Activated T-cell treated with anti-CD3 and anti-CD28 coated beads for 4 hours (primary cell): ENCODE data around the gene DLL4.

Experiments used
- DNase-seq: peaks from one replicate; pipeline ENCODE4 v3.0.0-alpha.2; 2020

DLL4 gene

DNA sequence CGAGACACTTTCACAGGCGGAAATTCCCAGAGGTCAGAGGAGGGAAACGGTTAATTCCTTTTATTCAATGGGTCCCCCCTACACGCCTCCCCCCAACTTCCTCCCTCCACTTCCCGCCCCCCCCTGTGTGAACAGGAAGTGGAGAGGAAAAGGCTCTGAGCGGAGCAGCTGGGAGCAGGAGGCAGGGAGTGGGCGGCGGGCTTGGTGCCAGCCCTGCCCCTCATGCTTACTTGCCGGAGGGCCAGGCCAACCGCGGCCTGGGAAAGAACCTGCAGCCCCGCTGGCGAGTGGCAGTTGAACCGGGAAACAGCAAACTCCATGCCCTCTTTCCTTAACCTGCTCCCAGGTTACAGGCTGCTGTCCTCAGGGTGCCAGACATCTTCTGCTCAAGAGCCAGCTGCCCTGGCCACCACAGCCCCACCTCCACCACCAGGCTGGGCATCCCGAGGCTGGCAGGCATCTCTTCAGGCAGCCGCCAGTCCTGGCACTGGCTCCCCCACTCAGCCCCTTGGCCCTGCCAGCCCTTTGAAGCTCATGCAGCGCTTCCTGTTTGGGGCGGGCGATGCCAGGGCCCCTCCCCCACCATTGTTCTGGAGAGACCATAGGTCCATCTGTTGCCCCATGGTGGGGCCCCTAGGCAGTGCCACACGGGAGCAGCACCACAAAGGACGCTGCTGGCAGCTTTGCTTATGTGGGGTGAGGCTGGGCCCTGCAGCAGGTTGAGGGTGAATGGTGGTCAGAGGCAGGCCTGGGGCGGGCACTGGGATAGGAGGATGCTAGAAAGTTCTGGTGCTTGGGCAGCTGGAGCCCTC lies 21.9 kb upstream of the DLL4 start:
- DNase-seq: no peak

- DNase-seq: no peak
Observed at GRCh38 chr15:40908095-40908494, 21.0 kb upstream of the DLL4 start.

GRCh38 chr15:40909662-40910630 lies 19.2 kb upstream of the DLL4 start:
- no peak for DNase-seq

- DNase-seq: no peak
Observed at GRCh38 chr15:40911141-40911540, 18.0 kb upstream of the DLL4 start.

DNA sequence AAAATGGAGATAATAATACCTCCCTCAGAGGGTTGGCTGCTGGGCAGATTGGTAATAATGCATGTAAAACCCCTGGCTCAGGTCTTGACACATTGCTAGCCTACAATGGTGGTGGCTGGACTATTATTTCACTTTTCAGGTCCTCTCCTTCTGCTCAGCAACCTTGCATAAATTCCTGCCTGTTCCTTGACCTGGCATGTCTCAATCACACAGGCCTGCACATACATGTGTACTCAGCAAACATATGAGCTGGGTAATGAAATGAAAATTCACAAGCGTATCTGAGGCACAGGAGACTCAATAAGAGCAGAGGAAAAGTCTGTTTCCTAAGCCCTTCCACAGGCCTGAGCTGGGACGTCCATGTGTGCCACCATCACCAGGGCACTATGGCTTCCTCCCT lies 17.4 kb upstream of the DLL4 start:
- DNase-seq: no peak

DNA sequence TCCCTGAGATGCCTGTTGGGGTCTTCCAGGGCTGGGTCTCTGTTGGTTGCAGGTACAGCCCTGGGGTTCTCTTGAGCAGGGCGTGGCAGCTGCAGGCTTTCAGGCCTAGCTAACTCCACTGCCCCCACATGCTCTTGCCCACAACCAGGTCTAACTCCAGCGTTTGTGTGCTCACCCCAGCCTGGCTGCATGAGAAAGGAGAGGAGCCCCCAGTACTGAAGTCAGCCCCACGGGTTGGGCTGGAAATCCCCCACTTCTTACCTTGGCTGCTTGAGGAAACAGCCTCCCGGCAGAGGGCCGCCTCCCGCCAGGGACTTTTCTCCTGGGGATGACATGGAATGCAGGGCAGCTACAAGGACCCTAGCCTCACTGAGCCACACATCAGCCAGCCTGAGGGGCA lies 16.7 kb upstream of the DLL4 start:
- DNase-seq: no peak

DNA sequence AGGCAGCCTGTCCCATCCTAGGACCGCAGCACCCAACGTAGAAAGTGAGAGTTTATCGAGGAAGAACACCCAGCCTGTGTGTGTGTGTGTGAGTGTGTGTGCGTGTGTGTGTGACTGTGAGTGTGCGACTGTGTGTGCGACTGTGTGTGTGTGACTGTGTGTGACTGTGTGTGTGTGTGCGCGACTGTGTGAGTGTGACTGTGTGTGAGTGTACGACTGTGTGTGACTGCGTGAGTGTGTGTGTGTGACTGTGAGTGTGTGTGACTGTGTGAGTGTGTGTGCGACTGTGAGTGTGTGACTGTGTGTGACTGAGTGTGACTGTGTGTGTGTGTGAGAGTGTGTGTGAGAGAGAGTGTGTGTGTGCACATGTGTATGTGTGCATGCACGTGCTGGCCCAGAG lies 15.1 kb upstream of the DLL4 start:
- no peak for DNase-seq

GRCh38 chr15:40914486-40914885 lies 14.7 kb upstream of the DLL4 start:
- no peak for DNase-seq

- no peak for DNase-seq
Observed at GRCh38 chr15:40915116-40915661, 14.0 kb upstream of the DLL4 start.

DNA sequence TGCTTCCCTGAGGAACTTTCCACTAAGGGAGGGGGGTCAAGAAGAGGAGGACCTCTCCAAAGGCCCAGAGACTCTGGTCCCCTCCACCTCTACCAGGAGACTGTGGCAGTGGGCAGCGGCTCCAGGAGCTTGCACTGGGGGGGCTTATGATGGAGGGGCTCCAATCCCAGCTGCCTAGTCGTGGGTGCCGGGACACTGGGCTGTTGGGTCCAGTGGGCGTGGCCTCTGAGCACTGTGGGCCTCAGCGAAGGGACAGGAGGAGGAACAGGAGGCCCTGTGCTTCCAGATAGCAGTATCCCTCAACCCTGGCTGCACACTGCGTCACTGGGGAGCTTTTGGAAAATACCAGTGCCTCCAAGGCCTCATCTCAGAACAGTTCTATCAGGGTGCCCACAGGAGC lies 13.5 kb upstream of the DLL4 start:
- DNase-seq: no peak

GRCh38 chr15:40917585-40917984 lies 11.6 kb upstream of the DLL4 start:
- no peak for DNase-seq

GRCh38 chr15:40918146-40918798 lies 10.9 kb upstream of the DLL4 start:
- DNase-seq: no peak

DNA sequence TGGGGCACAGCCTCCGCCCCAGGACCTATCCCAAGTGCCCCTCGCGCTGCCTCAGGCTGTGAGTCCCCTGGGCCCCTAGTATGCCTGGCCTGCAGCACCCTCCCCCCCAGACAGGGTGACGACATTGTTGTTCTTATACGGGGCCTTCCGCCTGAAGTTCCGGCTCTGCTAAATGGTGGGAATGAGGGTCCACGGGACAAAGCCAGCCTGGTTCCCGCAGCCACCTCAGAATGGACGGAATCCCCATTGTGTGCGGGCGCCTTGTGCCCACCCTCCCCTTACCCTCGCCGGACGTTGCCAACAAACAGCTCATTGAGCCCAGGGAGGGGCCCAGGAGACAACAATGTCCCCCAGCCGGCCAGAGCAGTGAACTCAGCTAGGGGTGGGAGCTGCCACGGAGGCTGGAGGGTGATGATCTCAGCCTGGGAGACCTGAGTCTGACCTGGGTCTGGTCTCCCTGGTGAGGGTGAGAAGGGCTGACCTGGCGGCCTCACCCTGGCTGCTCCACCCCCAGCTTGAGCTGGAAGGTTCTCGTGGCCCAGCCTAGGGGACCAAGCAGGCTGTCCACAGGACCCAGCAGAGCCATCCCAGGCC lies 10.2 kb upstream of the DLL4 start:
- no peak for DNase-seq

DNA sequence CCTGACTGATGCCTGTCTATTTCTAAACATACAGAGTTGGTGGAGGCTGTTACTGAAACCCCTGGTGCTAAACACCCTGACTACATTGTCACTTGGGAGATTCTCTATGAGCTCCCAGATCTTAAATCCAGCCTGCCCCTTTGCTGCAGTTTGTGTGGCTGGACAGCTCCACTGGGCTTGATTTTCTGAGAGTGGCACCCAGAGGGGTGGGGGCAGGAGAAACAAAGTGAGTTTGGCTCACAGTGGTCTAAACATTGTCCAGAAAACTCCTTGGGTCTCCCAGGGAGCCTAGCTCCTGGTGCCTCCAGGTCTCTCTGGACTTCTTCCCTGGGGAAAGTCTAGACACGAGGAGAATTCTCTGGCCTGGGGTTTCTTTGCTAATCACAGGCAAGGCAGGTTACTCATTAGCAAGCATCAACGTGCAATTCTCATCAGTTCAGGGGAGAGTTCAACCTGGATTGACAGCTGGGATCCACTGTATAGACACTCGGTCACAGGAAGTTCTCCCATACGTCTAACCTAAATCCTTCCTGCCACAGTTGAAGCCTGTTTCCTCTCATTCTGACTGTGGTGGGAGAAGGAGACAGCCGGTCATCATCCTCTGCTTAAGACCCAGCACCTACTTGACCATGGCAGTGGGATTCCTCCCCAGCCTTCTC lies 7.1 kb upstream of the DLL4 start:
- no peak for DNase-seq

DNA sequence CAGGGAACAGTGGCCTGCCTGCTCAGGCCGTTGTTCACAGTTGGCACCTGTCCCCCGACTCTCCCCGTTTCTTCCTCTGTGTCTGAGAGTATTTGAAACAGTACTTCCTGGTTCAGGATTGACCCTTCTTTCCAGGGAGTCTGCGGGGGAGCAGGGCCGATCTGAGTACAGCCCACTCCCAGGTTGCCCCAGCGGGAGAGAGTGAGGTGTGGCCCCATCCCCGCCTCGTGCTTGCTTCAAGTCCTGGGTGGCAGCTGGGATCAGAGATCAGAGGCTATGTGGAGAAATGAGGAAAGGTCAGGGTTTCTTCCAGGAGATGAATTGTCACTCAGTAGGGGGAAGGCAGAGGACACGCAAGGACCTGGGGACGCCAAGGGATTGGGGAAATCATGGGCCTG lies 6.5 kb upstream of the DLL4 start:
- DNase-seq: no peak

DNA sequence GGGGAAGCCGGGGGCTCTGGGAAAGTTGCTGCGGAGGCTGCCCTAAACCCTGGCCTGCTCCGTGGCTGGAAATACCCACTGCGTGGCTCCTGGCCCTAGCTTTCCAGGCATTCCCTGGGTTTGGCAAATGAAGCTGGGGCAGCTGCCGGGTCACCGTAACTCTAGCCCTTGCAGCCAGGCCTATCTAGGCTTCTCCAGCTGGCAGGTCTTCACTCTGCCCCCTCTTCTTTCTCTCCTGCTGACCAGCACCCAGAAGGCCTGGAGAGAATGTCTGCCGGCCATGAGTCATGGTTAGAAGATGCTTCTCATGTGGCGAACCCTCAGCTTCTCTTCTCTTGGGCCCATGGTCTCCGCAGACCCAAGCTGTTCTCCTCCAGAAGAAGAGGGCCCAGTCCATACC lies 5.6 kb upstream of the DLL4 start:
- no peak for DNase-seq

- no peak for DNase-seq
Observed at GRCh38 chr15:40925495-40925862, 3.7 kb upstream of the DLL4 start.

GRCh38 chr15:40925863-40926658 lies 3.1 kb upstream of the DLL4 start:
- no peak for DNase-seq

DNA sequence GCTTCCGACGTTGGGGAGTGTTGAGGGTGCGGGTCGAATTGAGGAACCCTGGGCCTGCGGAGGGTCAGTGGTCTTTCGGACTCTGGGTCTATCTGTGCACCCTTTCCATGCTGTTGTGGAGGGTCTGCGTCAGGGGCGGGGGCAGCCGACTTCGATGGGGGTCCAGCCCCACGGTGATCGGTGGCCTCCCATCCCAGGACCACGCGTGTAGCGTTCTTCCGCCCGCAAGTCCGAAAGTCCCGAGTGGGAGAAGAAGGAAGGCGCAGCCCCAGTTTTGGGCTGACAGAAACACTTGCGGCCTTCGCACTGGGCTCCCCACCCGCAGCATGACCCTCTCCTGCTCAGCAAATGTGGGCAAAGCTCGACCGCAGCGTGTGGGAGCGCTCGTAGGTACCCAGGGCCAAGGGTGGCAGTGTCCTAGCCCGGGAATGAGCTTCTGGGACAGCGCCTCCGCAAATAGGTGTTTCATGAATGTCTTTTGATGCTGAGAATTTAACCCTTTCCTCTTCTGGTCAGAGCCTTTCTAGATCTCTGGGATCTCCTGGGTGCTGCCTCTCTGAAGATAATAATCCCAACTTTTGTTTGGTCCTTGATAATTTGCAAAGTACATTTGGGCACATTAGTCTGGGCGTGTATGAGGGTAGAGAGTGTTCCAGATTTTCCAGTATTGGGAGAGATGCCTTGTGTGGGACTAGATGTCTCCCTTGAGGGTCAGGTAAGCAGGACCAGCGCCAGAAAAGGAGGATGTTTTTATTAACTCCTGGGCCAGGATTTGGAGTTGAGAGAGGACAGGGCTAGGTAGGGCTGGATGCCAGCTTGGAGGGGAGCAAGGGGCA lies 2.3 kb upstream of the DLL4 start:
- no peak for DNase-seq

- no peak for DNase-seq
Observed at GRCh38 chr15:40927495-40927872, 1.7 kb upstream of the DLL4 start.
